SH-SY5Y (cell line): ENCODE data around the gene DSCAML1.

ENCODE experiments used
- GATA2 ChIP-seq: IDR thresholded peaks from 2 replicates; pipeline ENCODE4 v1.6.1; 2011; ENCODE audit warnings: mild to moderate bottlenecking, low read depth, low read length
- GATA3 ChIP-seq: IDR thresholded peaks from 2 replicates; pipeline ENCODE4 v1.6.1; 2011; ENCODE audit warnings: low read depth, mild to moderate bottlenecking, low read length, moderate library complexity

DNA sequence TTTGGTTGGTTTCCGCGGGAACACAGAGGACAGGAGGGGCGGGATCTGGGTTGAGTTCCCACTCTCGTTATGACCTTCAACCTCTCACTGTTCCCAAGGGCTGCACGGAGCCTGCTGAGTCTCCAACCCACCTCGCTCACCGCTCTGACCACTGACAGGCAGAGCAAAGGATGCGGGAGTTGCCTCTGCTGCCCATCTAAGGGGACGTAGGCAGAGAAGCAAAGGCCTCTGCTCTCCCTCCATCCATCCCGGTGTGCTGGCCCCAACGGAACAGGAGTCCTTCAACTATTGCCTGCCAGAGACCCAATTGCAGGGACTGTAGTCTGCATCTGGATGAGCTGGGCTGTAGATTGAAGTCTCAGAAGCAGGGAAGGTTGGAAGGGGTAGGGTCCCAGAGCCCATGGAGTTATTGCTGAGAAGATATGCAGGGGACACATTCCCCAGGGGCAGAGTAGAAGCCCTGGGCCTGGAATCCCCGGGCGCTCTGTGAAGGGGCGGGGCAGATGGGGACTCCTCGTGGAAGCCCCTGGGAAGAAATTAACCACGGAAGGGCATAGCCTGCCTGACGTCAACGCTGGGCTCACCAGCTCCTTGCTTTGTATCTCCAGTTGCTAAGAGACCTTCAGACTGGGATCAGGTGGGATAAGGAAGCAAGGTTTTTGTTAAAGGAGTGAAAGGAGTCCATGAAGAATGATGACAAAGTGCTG is 40.2 kb upstream of the DSCAML1 start:
- no peak for TF ChIP-seq GATA3
- TF ChIP-seq GATA2: no peak
